GM19035 (cell line): Measurements from ENCODE around the gene LILRB4.
"Not testable (repeated sequence)": the region's sequence is repeated elsewhere in the genome, so short reads cannot be mapped to it uniquely, and the experiment has no call there.

Experiments used
- ATAC-seq: cut with Tn5 transposase; IDR thresholded peaks from one replicate; pipeline ENCODE4 v1.9.1; 2021; ENCODE audit not compliant: unreplicated experiment

The LILRB4 gene

DNA sequence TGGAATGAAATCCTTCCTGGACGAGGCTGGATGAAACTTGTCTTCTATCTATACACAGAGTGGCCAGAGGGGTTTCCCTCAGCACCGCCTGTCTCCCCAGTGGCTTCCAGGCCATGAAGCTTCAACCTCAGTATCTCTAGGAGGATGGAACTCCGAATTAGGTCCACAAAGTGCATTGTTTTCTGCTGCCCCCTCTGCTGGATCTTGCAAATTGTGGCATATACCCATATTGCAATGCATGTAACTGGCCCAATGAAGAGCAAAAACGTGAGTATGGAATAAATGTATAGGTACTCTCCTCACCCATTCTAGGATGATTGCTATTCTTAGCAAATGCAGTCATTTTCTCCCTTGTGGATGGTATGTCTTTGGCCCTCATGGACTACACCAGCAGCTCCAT lies 14.7 kb upstream of the LILRB4 start:
- ATAC-seq: no peak

DNA sequence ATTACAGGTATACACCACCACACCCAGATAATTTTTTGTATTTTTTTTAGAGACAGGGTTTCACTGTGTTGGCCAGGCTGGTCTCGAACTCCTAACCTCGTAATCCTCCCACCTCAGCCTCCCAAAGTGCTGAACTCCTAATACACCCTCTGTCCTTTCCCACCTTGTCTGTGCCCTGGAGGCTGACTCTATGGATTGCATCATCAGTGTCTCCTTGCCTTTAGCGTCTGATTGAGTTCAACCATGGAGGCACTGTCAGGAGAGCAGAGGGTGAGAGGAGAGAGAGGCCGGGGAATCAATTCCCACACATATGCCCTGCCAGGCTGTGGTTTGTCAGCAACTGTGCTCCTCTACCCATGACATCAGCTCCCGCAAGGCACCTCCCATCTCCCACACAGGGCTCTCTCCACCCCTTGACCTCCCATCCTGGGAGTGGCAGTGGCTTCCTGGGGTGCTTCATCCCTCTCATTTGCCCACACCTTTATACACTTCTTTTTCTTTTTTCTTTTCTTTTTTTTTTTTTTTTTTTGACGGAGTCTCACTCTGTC lies 12.6 kb upstream of the LILRB4 start:
- no peak for ATAC-seq

DNA sequence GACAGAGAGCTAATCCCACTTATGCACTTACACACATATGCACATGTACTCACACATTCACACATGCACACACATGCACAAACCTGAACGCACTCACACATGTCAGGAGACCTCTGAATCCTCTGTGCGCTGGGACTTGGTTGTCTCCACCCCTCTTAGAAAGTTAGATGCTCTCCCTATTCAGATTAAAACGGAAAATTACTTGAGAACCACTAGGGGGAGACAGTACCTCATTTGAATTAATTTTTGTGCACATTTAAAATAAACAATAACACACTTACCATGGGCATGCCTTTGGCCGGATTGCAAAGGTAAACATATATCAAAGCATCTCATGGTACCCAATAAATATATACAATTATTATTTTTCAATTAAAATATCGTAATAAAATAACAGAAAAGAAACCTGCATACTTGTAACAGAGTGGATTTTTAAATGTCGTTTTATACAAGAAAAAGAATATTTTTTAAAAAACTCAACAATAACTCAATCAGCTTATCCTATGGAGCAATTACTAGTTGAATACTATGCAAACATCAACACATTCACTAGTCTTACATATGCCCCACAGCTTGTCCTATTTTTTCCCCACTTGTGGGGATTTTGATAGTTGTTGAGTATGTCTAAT lies 9.5 kb upstream of the LILRB4 start:
- ATAC-seq: no peak

DNA sequence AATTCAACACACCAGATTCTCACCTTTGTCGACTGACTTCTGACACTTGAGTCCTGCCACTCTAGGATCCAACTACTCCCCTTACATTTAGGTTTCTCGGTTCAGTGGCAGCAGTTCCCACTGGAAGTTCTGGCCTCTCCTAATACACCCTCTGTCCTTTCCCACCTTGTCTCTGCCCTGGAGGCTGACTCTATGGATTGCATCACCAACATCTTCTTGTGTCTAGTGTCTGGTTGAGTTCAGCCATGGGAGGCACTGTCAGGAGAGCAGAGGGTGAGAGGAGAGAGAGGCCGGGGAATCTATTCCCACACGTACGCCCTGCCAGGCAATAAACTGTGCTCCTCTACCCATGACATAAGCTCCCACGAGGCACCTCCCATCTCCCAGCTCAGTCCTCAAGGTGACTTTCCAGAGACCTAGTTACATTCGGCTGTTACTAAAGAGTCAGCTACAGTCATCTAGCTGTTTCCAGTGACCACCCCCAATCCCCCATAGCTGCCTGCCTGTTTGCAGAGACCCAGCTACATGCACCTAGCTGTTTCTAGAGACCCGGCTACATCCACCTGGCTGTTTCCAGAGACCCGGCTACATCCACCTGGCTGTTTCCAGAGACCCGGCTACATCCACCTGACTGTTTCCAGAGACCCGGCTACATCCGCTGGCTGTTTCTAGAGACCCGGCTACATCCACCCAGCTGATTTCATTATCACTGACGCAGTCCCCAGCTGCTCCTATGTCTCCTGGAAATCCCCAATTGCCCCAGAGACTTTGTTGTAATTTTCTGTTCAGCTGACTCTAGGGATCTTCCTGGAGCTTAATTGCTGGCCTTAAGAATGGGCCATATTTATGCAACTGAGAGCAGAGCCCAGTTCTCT lies 8.1 kb upstream of the LILRB4 start:
- no peak for ATAC-seq

DNA sequence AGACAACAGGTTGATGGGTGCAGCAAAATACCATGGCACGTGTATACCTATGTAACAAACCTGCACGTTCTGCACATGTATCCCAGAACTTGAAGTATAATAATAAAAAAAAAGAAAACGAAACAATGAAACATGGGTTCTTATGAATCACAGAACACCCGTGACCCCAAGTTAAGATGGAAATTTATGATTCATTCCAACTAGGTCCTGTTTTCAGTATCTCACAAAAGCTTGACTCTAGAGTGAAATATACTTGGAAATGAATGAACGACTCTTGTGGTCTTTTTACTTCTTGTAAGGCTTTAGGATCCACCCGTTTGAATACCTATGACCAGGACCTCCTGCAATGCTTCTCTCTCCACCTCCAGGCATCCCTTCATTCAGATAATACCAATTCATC lies 3.5 kb upstream of the LILRB4 start:
- no peak for ATAC-seq

DNA sequence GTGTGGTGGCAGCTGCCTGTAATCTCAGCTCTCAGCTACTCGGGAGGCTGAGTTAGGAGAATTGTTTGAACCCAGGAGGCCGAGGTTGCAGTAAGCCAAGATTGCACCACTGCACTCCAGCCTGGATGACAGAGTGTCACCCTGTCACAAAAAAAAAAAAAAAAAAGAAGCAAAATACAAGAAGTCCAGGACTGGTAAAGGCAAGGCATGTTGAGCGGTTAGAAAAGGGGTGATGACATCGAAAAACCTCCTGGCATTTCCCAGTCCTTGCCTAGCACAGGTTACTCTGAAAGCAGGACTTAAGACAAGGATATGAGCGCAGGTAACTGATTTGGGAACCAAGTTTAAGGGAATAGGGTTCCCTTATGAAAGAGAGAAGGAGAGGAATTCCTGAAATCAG lies 2.5 kb upstream of the LILRB4 start:
- ATAC-seq: no peak

DNA sequence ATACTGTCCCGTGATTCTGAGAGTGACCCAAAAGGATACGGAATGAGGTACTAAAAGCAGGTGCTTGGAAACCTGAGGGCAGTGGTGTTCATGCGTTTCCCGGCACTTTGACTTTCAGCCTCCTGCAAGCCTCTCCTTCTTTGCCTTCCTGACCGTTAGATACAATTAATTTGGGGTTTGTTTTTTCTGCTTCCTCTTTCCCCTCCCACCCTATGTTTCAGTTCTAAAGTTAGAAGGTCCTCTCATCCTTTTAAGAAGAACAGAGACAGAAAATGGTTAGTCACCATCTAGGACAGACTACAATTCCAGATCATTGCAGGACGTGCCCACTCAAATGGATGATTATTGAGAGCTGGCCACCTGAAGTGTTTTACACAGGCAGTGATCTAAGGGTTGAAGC lies 1.8 kb upstream of the LILRB4 start:
- ATAC-seq: no peak

DNA sequence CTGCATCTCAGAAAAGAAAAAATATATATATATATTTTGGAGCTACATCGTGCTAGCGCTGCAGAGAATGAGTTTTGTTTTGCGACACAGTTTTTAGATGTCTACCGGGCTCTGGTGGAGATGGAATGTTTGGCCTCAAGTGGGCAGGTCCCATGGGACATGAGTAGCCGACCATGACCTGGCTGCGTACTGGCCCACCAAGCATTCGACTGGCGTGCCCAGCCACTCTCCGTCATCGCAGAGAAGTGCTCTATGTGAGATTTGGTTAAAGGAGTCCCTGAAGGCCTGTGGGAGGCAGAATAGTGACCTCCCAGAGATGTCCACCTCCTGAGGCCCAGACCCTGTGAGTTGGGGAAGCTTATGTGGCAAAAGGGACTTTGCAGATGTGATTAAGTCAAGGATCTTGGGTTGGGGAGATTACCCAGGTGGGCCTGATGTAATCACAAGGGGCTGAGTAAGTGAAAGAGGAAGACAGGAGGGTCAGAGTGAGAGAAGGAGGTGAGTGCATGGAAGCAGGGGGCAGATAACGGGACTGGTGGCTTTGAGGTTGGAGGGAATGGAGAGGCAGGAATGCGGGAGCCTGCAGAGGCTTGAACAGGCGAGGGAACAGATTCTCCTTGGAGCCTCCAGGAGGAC lies 821 bp upstream of the LILRB4 start:
- no peak for ATAC-seq

DNA sequence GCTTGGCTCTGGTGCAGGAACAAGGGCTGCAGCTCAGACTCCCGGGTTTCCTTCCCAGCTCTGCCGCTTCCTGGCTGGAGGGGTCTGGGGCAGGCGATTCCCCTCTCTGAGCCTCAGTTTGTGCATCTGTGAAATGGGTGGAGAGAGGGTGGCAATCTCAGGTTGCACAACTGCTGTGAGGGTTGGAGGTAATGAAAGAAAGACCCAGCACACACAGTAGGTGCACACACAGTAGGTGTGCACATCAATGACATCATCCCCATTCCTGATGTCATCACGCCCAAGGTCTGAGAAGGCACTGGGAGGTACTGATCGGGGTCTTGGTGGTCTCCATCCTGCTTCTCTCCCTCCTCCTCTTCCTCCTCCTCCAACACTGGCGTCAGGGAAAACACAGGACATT lies 2.7 kb downstream of the LILRB4 start:
- no peak for ATAC-seq

DNA sequence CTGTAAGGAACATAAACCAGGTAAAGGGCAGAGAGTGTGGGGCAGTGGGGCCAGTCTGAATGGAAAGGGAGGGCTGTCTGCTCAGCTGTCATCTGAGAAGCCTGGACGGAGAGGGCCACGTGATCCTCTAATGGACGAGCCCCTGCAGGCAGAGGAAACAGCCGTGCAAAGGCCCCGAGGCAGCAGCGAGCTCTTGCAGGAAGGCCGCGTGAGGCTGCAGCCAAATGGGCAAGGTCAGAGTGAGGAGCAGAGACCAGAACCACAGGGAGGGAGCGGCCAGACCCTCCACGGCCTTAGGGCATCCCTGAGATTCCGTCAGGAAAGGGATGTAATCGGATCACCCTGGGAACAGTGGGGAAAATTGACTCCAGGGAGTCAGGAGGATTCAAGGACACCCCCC lies 4.4 kb downstream of the LILRB4 start:
- no peak for ATAC-seq

DNA sequence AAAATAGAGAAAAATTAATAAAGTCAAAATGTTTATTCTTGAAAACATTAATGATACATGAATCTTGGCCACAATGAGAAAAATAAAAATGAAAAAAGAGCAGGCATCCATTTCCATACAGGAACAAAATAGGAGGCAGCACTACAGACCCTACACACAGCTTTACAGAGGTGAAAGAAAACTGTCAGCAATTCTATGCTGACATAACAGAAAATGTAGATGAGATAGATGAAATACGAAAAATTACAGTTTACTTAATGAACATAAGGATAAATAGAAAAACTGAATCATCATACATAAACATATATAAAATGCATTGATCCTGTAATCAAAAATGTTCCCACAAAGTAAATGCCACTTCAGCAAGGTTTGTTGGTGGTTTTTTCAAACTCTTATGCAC lies 5.6 kb downstream of the LILRB4 start:
- no peak for ATAC-seq

DNA sequence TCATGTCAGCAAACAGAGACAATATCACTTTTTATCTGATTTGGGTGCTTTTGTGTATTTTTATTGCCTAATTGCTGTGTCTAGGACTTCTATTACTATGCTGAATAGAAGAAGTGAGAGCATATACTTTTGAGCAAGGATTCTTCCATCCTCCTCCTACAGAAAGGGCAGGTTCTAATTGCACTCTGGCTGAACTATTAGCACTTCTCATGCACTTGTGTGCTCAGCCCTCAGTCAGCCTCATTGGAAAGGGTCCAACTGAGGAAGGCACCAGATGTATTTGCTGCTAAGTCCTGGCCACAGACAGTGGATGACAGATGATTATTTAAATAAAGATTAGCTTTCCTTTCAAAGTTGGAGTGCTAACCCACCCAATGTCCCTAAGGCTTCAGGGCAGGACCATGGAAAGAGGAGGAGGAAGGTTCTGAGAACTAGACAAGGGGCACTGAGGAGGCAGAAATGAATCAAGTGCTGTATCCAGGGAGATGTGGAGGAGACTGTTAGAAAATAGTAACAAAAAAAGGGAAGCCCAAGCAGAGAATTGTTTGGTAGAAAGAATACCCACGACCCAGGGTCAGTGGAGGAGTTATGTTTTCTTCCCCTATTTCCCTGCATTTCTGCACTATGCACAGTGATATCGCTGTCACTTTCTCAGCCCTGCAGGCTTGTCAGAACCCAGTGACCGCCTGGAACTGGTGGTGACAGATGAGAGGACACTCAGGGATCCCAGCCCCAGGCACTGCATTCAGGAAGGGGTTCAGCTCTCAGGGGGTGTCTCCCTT lies 8.0 kb downstream of the LILRB4 start:
- no peak for ATAC-seq

DNA sequence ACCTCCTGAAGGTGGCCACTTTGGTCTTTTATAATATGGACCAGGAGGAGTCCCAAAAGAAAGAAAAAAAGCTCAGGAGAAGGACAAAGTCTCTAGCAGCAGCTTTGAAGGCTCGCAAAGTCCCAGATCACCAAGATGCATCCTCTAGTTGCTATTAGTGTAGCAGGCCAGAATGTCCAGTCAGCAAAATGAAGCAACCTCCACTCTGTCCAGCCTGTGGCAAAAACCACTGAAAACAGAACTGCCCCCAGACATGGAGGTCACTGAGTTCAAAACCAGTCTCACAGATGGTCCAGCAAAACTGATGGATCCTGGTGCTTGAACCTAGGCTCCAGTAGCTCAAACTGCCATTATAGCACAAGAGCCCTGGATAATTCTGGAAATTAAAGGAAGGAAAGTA lies 10.4 kb downstream of the LILRB4 start:
- ATAC-seq: no peak

DNA sequence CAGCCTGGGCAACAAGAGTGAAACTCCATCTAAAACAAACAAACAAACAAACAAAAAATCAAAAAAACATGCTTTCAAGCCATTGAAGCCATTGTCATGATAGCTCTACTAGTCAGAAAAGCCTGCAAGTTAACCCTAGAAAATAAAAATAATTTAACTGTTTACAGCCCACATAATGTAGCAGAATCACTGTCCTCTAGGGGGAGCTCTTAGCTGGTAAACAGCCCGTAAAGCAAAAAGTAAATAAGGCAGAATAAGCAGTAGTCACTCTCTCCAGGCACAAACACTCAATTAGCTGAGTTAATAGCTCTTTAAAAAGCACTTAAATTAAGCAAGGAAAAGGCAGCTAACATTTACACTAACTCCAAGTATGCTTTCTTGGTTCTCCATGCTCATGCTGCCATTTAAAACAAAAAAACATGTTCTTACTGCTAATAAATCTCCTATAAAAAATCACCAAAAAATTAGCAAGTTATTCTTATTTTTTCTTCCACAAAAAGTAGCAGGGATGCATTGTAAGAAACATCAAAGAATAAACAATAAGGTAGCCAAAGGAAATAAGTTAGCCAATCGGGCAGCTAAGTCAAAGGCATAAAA lies 11.3 kb downstream of the LILRB4 start:
- ATAC-seq: no peak

DNA sequence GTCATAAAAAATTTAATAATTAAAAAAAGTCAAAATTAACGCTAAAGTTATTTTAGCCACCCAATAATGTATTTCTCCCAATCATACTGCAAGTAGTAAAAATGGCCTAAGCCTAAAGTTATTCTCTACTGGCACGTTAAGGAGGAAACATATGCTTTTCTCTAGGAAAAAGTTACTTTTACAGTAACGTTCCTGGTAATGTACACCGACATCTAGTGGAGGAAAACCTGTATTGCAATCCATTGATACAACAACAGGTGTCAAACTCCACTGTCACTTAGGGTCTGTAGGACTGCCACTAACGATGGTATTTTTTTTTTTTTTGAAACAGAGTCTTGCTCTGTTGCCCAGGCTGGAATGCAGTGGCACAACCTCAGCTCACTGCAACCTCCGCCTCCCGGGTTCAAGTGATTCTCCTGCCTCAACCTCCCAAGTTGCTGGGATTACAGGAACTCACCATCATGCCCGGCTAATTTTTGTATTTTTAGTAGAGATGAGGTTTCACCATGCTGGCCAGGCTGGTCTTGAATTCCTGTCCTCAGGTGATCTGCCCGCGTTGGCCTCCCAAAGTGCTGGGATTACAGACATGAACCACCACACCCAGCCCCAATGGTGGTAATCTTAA lies 13.5 kb downstream of the LILRB4 start:
- ATAC-seq: not testable (repeated sequence)

DNA sequence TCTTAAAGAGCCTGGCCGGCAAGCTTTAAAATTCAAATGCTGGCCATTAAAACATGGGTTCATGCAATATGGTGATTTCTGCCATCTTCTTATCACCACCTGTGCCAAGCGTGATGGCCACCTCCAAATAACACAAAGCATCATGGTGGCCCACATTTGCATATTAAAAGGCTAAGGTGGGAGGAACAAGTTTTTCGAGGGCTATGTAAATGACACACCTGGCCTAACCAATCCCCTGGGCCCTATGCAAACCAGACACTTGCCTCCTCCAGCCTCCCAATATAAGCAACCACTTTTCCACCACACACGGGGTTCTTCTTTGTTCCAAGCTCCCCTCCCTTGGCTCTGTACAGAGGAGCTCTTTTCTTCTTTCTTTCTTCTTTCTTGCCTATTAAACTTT lies 14.4 kb downstream of the LILRB4 start:
- no peak for ATAC-seq

DNA sequence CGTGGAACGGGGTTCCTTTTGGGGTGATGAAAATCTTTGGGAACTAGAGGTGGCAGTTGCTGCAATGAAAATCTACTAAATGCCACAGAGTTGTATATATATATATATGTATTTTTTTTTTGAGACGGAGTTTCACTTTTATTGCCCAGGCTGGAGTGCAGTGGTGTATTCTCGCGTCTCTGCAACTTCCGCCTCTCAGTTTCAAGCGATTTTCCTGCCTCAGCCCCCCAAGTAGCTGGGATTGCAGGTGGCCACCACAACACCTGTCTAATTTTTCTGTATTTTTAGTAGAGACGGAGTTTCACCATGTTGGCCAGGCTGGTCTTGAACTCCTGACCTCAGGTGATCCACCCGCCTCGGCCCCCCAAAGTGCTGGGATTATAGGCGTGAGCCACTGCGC lies 18.8 kb downstream of the LILRB4 start:
- ATAC-seq: not testable (repeated sequence)

DNA sequence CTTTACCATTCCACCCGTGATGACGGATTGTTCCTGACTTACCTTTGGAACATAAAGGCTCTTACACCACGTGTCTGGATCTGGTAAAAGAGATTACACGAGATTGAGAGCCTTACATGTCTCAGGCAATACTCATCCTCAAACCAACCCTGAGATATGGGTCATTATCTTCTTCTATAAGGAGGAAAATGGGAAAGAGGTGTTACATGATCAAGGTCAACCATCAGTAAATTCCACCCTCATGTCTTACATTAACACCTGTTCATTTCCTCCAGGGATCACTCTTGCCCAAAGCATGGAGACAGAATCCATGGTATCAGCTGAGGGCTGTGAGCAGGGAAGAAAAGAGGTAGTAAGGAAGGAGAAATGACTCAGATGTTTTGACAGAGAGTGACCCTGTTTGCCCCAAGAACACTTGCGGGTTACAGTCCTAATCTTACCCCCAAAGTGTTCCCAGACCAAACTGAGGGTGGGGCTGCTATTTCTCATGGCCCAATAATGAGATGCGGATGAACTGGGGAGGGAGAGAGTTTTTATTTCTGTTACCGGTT lies 19.6 kb downstream of the LILRB4 start:
- ATAC-seq: no peak

DNA sequence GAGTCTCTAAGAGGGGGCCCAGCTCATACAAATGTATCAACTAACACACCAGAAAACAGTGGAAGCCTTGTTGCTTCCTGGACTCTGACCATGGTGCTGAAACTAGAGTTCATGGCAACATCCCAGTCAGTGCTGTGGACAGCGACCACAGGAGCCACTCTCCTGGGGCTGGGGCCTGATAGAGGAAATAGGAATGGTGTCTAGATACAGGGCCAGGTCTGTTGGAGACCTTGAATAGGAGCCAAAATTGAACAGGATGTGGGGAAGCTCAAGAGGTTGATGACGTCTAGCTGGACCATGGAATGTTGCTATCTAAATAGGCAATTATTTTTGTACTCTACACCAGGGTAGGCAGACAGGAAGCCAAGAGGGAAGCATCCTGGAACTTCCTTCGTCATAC lies 21.7 kb downstream of the LILRB4 start:
- ATAC-seq: no peak
